HCT116 (cell line): Measurements from ENCODE around the gene ABTB2. TPM values are rescaled to one million over a fixed set of nuclear protein-coding genes. Genes with fewer than 3 reads are reported as not detected.

ENCODE experiments used
- ATAC-seq: fragments of 200-7000 bp; cut with Tn5 transposase; 2 replicates; pipeline ENCODE4 v1.9.1; 2020; ENCODE audit warnings: mild to moderate bottlenecking, moderate library complexity
- BruUV-seq: library from RNA; stranded (reverse); fragments of 400-500 nt; replicated peaks from 2 replicates; lab custom pipeline; 2021; lab: Mats Ljungman, UMichigan
- CTCF ChIA-PET: fragments of 300-600 bp; sonication (Branson Sonifier 250); formaldehyde crosslinking; loops from one replicate; lab custom pipeline; 2021; ENCODE audit warnings: antibody characterized with exemption; lab: Charles Lee
- POLR2A ChIA-PET: fragments of 300-600, 350-600 bp; sonication (Branson Sonifier 250); formaldehyde crosslinking; loops from one replicate; lab custom pipeline; 2021; ENCODE audit warnings: antibody characterized with exemption; lab: Charles Lee
- RAD21 ChIA-PET, 2 experiments: fragments of 300-600 bp; sonication (Branson Sonifier 250); formaldehyde crosslinking; loops; one replicate each; lab custom pipeline; 2023; ENCODE audit warnings: low total read pairs in 2 of 2; ENCODE audit not compliant: uncharacterized antibody in 2 of 2, unreplicated experiment in 2 of 2, low non-redundant PET in 1 of 2; lab: Charles Lee
- DNase-seq: peaks from one replicate; pipeline ENCODE4 v3.0.0-alpha.2; 2010; ENCODE audit warnings: low read depth, low spot score
- H2AFZ ChIP-seq: fragments of 200-600 bp; shearing (Covaris generic), sonication (generic); 2 replicates; pipeline ENCODE4 v1.6.1; 2017; ENCODE audit warnings: low read depth, mixed run types, mixed read lengths, antibody characterized with exemption, low read length; ENCODE audit not compliant: poor library complexity, severe bottlenecking
- H3K27ac ChIP-seq: 2 replicates; pipeline ENCODE4 v1.5.1; 2012; ENCODE audit warnings: low read depth, low read length
- H3K27me3 ChIP-seq: fragments of 200-600 bp; sonication (generic); 2 replicates; pipeline ENCODE4 v1.6.1; 2016; ENCODE audit warnings: mixed run types, low read length, mixed read lengths; ENCODE audit not compliant: insufficient read depth
- H3K36me3 ChIP-seq, 2 experiments: fragments of 200-500 bp in 1 of 2; fragments of 200-600 bp in 1 of 2; sonication (Bioruptor generic) in 1 of 2; sonication (generic) in 1 of 2; 2 replicates each; pipeline versions ENCODE4 v1.5.1 to v1.6.1; 2014 to 2016; ENCODE audit warnings: low read length in 2 of 2, inconsistent platforms in 1 of 2, mixed read lengths in 1 of 2, mixed run types in 1 of 2; ENCODE audit not compliant: insufficient read depth in 2 of 2, control insufficient read depth in 1 of 2
- H3K4me1 ChIP-seq, 2 experiments: fragments of 200-600 bp in 1 of 2; sonication (generic) in 1 of 2; 2 replicates each; pipeline versions ENCODE4 v1.5.1 to v1.6.1; 2012 to 2017; ENCODE audit warnings: low read length in 2 of 2, inconsistent platforms in 1 of 2, mild to moderate bottlenecking in 1 of 2, mixed read lengths in 1 of 2, mixed run types in 1 of 2, moderate library complexity in 1 of 2; ENCODE audit not compliant: insufficient read depth in 2 of 2, control insufficient read depth in 1 of 2
- H3K4me2 ChIP-seq: fragments of 200-600 bp; sonication (generic); 2 replicates; pipeline ENCODE4 v1.6.1; 2017; ENCODE audit warnings: mixed run types, low read length, mixed read lengths
- H3K4me3 ChIP-seq, 2 experiments: fragments of 200-600 bp in 1 of 2; sonication (generic) in 1 of 2; replicated peaks in 1 of 2; 2 replicates each; pipeline ENCODE4 v1.5.1; 2011 to 2016; ENCODE audit warnings: low read length in 2 of 2, control low read depth in 1 of 2, low read depth in 1 of 2, mild to moderate bottlenecking in 1 of 2, mixed read lengths in 1 of 2, mixed run types in 1 of 2
- H3K79me2 ChIP-seq: fragments of 200-600 bp; sonication (generic); 2 replicates; pipeline ENCODE4 v1.6.1; 2017; ENCODE audit warnings: mild to moderate bottlenecking, mixed run types, low read length, moderate library complexity, mixed read lengths; ENCODE audit not compliant: insufficient read depth
- H3K9ac ChIP-seq: fragments of 200-600 bp; sonication (generic); 2 replicates; pipeline ENCODE4 v1.6.1; 2016; ENCODE audit warnings: low read length, mixed read lengths
- H3K9me2 ChIP-seq: fragments of 200-600 bp; sonication (generic), shearing (Covaris generic); 2 replicates; pipeline ENCODE4 v1.6.1; 2017; ENCODE audit warnings: mixed run types, mild to moderate bottlenecking, moderate library complexity; ENCODE audit not compliant: insufficient read depth
- H3K9me3 ChIP-seq, 2 experiments: fragments of 200-500 bp in 1 of 2; fragments of 200-600 bp in 1 of 2; sonication (Bioruptor generic) in 1 of 2; sonication (generic) in 1 of 2; 2 replicates each; pipeline ENCODE4 v1.6.1; 2014 to 2017; ENCODE audit warnings: low read length in 2 of 2, mixed read lengths in 2 of 2, inconsistent platforms in 1 of 2, low read depth in 1 of 2, mild to moderate bottlenecking in 1 of 2, mixed run types in 1 of 2, moderate library complexity in 1 of 2; ENCODE audit not compliant: control insufficient read depth in 1 of 2, insufficient read depth in 1 of 2
- H4K20me1 ChIP-seq: fragments of 200-600 bp; sonication (generic), shearing (Covaris generic); 2 replicates; pipeline ENCODE4 v1.6.1; 2017; ENCODE audit warnings: mixed run types, mild to moderate bottlenecking, moderate library complexity; ENCODE audit not compliant: insufficient read depth
- CBX3 ChIP-seq: IDR thresholded peaks from 2 replicates; pipeline ENCODE4 v1.6.1; 2012; ENCODE audit warnings: low read depth
- CEBPB ChIP-seq: IDR thresholded peaks from 2 replicates; pipeline ENCODE4 v1.6.1; 2012; ENCODE audit warnings: low read depth
- CTCF ChIP-seq, 3 experiments: fragments of 200-600 bp in 1 of 3; sonication (generic) in 1 of 3; IDR thresholded peaks in 2 of 3; conservative IDR thresholded peaks in 1 of 3; 2 replicates each; pipeline ENCODE4 v1.5.1; 2012 to 2017; ENCODE audit warnings: low read depth in 2 of 3, low read length in 2 of 3, antibody characterized with exemption in 1 of 3, borderline replicate concordance in 1 of 3, control low read depth in 1 of 3, mild to moderate bottlenecking in 1 of 3, mixed read lengths in 1 of 3, mixed run types in 1 of 3, moderate library complexity in 1 of 3; ENCODE audit not compliant: insufficient read depth in 1 of 3
- EGR1 ChIP-seq: IDR thresholded peaks from 2 replicates; pipeline ENCODE4 v1.6.1; 2012; ENCODE audit warnings: low read depth
- ELF1 ChIP-seq: IDR thresholded peaks from 2 replicates; pipeline ENCODE4 v1.6.1; 2012; ENCODE audit warnings: low read depth, borderline replicate concordance
- EZH2 ChIP-seq: fragments of 200-600 bp; sonication (generic); IDR thresholded peaks from 2 replicates; pipeline ENCODE4 v1.6.1; 2017; ENCODE audit warnings: antibody characterized with exemption, mixed run types
- EZH2phosphoT487 ChIP-seq: fragments of 200-600 bp; IDR thresholded peaks from 2 replicates; pipeline ENCODE4 v1.6.1; 2018; ENCODE audit warnings: antibody characterized with exemption, borderline replicate concordance
- FOSL1 ChIP-seq: IDR thresholded peaks from 2 replicates; pipeline ENCODE4 v1.6.1; 2012; ENCODE audit warnings: low read depth
- JUND ChIP-seq: IDR thresholded peaks from 2 replicates; pipeline ENCODE4 v1.6.1; 2012
- MAX ChIP-seq: IDR thresholded peaks from 2 replicates; pipeline ENCODE4 v1.6.1; 2012
- POLR2A ChIP-seq: IDR thresholded peaks from 2 replicates; pipeline ENCODE4 v1.7.0; 2011; ENCODE audit warnings: borderline replicate concordance; ENCODE audit not compliant: insufficient read depth, insufficient read length; ENCODE audit errors: extremely low read depth
- RAD21 ChIP-seq: IDR thresholded peaks from 2 replicates; pipeline ENCODE4 v1.6.1; 2012; ENCODE audit warnings: low read depth, mild to moderate bottlenecking
- REST ChIP-seq: IDR thresholded peaks from 2 replicates; pipeline ENCODE4 v1.6.1; 2012; ENCODE audit warnings: low read depth
- SIN3A ChIP-seq: IDR thresholded peaks from 2 replicates; pipeline ENCODE4 v1.6.1; 2012; ENCODE audit warnings: low read depth
- SP1 ChIP-seq: IDR thresholded peaks from 2 replicates; pipeline ENCODE4 v1.6.1; 2012; ENCODE audit warnings: low read depth
- TCF7L2 ChIP-seq: IDR thresholded peaks from 2 replicates; pipeline ENCODE4 v1.7.0; 2011; ENCODE audit warnings: borderline replicate concordance, inconsistent platforms; ENCODE audit not compliant: insufficient read depth, insufficient read length; ENCODE audit errors: extremely low read depth
- YY1 ChIP-seq: IDR thresholded peaks from 2 replicates; pipeline ENCODE4 v1.6.1; 2011; ENCODE audit warnings: low read length, low read depth, moderate library complexity, mild to moderate bottlenecking; ENCODE audit not compliant: insufficient replicate concordance; ENCODE audit errors: extremely low read depth
- ZBTB33 ChIP-seq: IDR thresholded peaks from 2 replicates; pipeline ENCODE4 v1.6.1; 2011; ENCODE audit warnings: mild to moderate bottlenecking, low read length, moderate library complexity; ENCODE audit not compliant: insufficient replicate concordance; ENCODE audit errors: extremely low read depth
- ZFX ChIP-seq: fragments of 450-650 bp; IDR thresholded peaks from 2 replicates; pipeline ENCODE4 v1.6.1; 2017
- ZNF274 ChIP-seq: fragments of 200-500 bp; sonication (Bioruptor generic); IDR thresholded peaks from 2 replicates; pipeline ENCODE4 v1.6.1; 2014; ENCODE audit warnings: mild to moderate bottlenecking, low read depth, low read length, inconsistent platforms
- intact Hi-C: fragments of 100-400 bp; cut with micrococcal nuclease; formaldehyde crosslinking; loops from 2 replicates; pipeline ENCODE4 v1.10.0; 2022
- total RNA-seq: library from RNA; stranded (reverse); gene quantifications from one replicate; pipeline ENCODE4 v1.2.1, GENCODE V29; 2021; ENCODE audit not compliant: unreplicated experiment

ABTB2 gene
- total RNA-seq, 1 experiment from 2014 or later, result 6.8 TPM

- TF ChIP-seq ZNF274 (no peak), CBX3 (no peak), ZBTB33 (no peak), EZH2phosphoT487 (no peak), YY1 (no peak), POLR2A (no peak), ZFX (no peak), EZH2 (no peak), SIN3A (no peak)
Measured at GRCh38 chr11:34314936-34315335, 42.9 kb downstream of the ABTB2 start (continued).

GRCh38 chr11:34314176-34314575 is 43.6 kb downstream of the ABTB2 start:
- DNase-seq (no peak), ATAC-seq (no peak)
- intact Hi-C loops, result no loop called here
- Histone ChIP-seq H3K4me2 (no peak overlapping the region), H3K9me2 (no peaks in the 10 kb centered on the region), H3K27ac (no peak overlapping the region), H3K9ac (no peak overlapping the region), H2AFZ (no peak overlapping the region), H3K9me3 (no peaks in the 10 kb centered on the region), H3K4me1 (peaks cover 13 to 29% of the 10 kb centered on the region in 2 experiments), H3K36me3 (no peaks in the 10 kb centered on the region), H3K4me3 (no peak overlapping the region), H3K27me3 (no peaks in the 10 kb centered on the region), H3K79me2 (no peaks in the 10 kb centered on the region), H4K20me1 (no peaks in the 10 kb centered on the region)
- ChIA-PET CTCF (no interaction called here), POLR2A (no interaction called here), RAD21 (no interaction called here)
- BruUV-seq, result no TSS peak
- no peak for TF ChIP-seq EGR1
- TF ChIP-seq EZH2phosphoT487, result no peak
- TF ChIP-seq CTCF (IDR thresholded peaks at IDR 0.05 in 2 of 3, conservative IDR thresholded peaks at IDR 0.05 in 1 of 3; ENCODE audit: borderline replicate concordance in 1 of 3, insufficient read depth in 1 of 3, low read depth in 2 of 3, low read length in 2 of 3), result no peak
- no peak for TF ChIP-seq CEBPB
- no peak for TF ChIP-seq JUND
- no peak for TF ChIP-seq ZFX
- no peak for TF ChIP-seq RAD21
- no peak for TF ChIP-seq REST
- TF ChIP-seq YY1, result no peak
- TF ChIP-seq ZNF274, result no peak
- TF ChIP-seq ELF1, result no peak
- no peak for TF ChIP-seq FOSL1
- TF ChIP-seq SP1, result no peak
- TF ChIP-seq EZH2, result no peak
- TF ChIP-seq MAX, result no peak
- no peak for TF ChIP-seq TCF7L2
- no peak for TF ChIP-seq CBX3
